ENCODE results near the gene CMSS1.
A peak's percentile ranks its signal among the peaks of the same experiment; 100 is the strongest.
"Not testable (repeated sequence)": the region's sequence is repeated elsewhere in the genome, so short reads cannot be mapped to it uniquely, and the experiment has no call there.

Gene CMSS1

GRCh38 chr3:99818818-99819217 lies 1.2 kb downstream of the CMSS1 start:
- no peak for DNase-seq

GRCh38 chr3:99823723-99824711 lies 6.4 kb downstream of the CMSS1 start:
- peak in 1 of 3 experiments; percentile 33 for DNase-seq

GRCh38 chr3:99825004-99825640 lies 7.5 kb downstream of the CMSS1 start:
- no peak for DNase-seq

- DNase-seq: no peak
These were observed 12.2 kb downstream of the CMSS1 start for GRCh38 chr3:99829844-99830243.

GRCh38 chr3:99833617-99834205 lies 16.0 kb downstream of the CMSS1 start:
- no peak for DNase-seq

GRCh38 chr3:99834211-99834957 lies 16.7 kb downstream of the CMSS1 start:
- DNase-seq: no peak

- DNase-seq: no peak
These were observed 19.0 kb downstream of the CMSS1 start for GRCh38 chr3:99836681-99837080.

GRCh38 chr3:99837715-99838114 lies 20.1 kb downstream of the CMSS1 start:
- DNase-seq: no peak

GRCh38 chr3:99838755-99839154 lies 21.1 kb downstream of the CMSS1 start:
- DNase-seq: no peak

- DNase-seq: no peak
These were observed 22.0 kb downstream of the CMSS1 start for GRCh38 chr3:99839613-99840012.

- DNase-seq: not testable (repeated sequence)
These were observed 24.3 kb downstream of the CMSS1 start for GRCh38 chr3:99841949-99842348.

GRCh38 chr3:99842826-99843589 lies 25.3 kb downstream of the CMSS1 start:
- peak in 2 of 3 experiments; percentile 3 to 54 for DNase-seq

GRCh38 chr3:99843590-99844258 lies 26.1 kb downstream of the CMSS1 start:
- no peak for DNase-seq

- no peak for DNase-seq
These were observed 27.7 kb downstream of the CMSS1 start for GRCh38 chr3:99845331-99845730.

- DNase-seq: no peak
These were observed 28.3 kb downstream of the CMSS1 start for GRCh38 chr3:99845999-99846398.

- DNase-seq: peak in 1 of 3 experiments; percentile 34
These were observed 29.0 kb downstream of the CMSS1 start for GRCh38 chr3:99846477-99847160.

GRCh38 chr3:99848433-99848832 lies 30.8 kb downstream of the CMSS1 start:
- no peak for DNase-seq

GRCh38 chr3:99850608-99851007 lies 32.9 kb downstream of the CMSS1 start:
- no peak for DNase-seq

GRCh38 chr3:99851955-99852354 lies 34.3 kb downstream of the CMSS1 start:
- DNase-seq: no peak

- no peak for DNase-seq
These were observed 35.2 kb downstream of the CMSS1 start for GRCh38 chr3:99852851-99853250.

GRCh38 chr3:99854756-99855298 lies 37.2 kb downstream of the CMSS1 start:
- peak in 2 of 3 experiments; percentile 12 to 45 for DNase-seq

Measured in NCI-H1417 (cell line).